GM18907 (cell line): ENCODE measurements around the gene STX18.
"Not testable (repeated sequence)": the region's sequence is repeated elsewhere in the genome, so short reads cannot be mapped to it uniquely, and the experiment has no call there.

Experiments
- ATAC-seq: cut with Tn5 transposase; IDR thresholded peaks from one replicate; pipeline ENCODE4 v1.9.1; 2021; ENCODE audit warnings: mild to moderate bottlenecking, moderate library complexity; ENCODE audit not compliant: unreplicated experiment

The STX18 gene

DNA sequence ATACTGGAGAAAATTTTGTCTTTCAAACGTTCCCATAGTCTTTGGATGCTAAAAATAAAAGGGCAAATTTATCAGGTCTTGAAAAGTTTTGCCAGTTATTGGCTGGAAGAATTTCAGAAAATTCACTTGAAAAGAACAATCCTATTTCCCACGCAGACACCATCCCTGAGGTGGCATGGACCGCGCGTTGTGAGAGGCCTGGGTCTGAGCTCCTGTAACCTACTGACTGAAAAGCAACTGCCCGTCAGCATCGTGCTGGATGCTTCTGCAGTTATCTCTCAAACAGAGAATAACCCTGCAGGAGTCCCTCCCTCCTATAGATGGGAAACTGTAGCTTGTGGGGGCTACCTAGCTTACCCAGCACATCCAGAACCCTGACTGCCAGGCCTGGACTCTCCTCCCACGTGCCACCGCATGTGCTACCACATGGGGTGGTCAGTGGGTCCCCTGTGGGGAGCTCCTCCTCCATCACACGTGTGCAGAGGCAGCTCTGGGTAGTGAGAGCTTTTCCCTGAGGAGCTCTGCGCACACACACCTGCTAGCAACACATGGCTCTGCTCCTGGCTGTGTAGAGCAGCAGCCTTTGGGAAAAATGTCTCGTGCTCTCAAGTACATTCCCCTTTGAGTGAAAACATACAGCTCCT, 118.9 kb downstream of the STX18 start:
- ATAC-seq, result no peak

- ATAC-seq, result not testable (repeated sequence)
Measured at GRCh38 chr4:4422117-4422516, 119.7 kb downstream of the STX18 start.

DNA sequence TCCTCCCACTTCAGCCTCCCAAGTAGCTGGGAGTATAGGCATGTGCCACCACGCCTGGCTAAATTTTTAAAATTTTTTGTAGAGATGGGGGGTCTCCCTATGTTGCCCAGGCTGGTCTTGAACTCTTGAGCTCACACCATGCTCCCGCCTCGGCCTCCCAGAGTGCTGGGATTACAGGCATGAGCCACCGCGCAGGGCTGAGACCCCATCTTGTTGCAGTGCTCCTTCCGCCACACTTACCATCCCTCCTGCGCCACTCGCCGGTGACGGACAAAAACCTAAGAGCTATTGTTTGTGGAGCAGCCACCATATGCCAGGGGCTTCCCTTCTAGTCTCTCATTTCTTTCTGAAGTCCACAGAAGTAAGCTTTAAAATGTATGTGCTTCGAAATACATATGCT, 120.5 kb downstream of the STX18 start:
- ATAC-seq, result no peak

GRCh38 chr4:4420421-4420820, 121.4 kb downstream of the STX18 start:
- ATAC-seq, result no peak

DNA sequence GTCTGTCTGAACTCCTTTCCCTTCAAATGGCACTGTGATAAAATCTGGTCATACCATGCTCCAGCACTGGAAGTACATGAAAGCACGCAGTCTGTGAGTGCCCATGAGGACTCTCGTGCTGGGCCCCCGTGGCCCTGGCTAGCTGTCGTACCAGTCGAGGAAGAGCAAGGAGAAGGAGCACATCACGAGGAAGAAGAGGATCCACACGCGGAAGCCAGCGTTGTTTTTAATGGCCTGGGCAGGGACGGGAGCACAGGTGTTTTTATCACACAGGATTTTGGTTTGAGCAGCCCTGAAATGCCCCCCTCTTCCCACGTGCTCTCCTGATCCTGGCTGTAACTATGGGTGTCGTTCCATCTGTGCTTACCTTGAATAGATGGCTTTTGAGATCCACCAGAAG, 122.0 kb downstream of the STX18 start:
- no peak for ATAC-seq

GRCh38 chr4:4418676-4419390, 123.0 kb downstream of the STX18 start:
- ATAC-seq, result no peak

DNA sequence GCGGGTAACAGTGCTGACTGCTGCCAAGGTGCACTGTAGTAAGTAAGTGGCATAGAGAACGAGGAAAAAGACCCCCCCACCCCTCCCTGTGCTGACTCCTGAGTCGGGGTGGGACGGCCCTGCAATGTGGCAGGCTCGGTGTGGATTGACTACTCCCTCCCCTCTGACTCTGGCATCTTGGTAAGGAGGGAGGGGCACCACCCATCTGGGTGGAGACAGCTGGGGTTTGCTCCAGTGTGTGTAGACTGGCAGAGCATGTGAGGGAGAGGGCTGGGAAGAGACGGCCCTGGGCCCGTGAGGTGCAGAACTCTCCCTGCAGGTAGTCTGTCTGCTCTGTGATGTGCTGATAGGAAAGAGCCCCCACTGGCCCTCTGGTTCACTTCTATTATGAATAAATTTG, 124.0 kb downstream of the STX18 start:
- ATAC-seq, result no peak

- no peak for ATAC-seq
Measured at GRCh38 chr4:4416981-4417380, 124.9 kb downstream of the STX18 start.

DNA sequence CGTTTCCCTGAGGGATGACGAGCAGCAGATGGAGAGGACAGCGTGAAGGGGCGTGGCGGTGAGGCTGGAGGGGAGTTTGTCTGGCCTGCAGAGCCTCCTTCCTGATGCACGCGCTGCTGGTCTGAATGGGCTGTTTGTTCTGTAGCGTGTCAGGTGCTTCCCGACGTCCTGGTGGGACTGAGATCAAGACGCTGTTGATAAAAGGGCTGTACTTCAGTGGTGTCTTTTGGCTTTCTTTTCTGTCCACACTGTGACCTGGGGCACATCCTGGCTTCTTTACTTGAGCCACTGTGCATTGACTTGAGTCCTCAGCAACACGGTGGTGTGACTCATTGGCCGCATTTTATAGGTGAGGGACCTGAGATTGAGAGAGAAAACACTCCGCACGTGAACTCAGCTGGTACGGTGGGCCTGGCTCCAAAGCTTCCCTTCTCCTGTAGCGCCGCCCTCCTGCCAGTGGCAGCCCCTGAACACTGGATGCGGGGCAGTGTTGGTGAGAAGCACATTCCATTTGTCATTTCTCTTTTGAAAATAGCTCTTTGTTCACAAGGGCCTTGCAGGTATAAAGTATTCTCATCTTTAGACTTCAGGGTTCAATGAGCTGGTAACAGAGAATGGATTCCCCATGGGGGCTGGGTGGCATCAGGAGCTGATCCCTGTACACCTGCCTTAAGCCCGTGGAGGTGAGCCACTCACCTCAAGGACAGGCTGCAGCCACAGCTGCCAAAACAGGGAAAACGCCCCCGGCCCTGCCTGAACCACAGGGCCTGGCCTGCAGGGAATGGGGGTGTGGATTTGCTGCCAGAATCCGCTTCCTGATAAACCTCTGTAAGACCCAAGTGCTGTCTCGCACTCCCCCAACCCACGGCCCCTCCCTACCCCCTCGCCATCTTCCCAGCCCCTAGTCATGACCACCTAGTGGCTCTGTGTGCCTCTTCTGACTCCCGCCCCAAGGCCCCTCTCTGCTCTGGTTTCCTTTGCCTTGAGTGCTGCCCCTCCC, 125.7 kb downstream of the STX18 start:
- ATAC-seq, result no peak

- ATAC-seq, result no peak
Measured at GRCh38 chr4:4415107-4415805, 126.6 kb downstream of the STX18 start.

DNA sequence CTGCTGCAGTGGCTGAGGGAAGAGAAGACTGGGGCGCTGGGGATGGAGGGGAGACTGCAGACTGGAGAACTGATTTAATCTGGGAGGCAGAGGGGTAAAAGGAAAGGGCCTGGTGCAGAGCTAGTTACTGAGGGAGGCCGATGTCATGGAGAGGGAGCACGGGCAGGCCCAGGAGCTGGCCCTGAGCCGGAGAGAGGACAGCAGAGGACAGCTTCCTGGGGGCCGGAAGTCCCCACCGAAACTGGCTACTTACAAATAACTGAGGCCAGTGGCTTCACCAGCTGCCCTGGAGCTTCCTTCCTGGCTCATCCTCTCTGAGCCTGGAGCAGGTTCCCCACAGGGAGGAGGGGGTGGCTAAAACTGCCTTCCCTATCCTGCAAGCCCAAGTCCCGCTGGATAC, 128.0 kb downstream of the STX18 start:
- ATAC-seq, result no peak

- ATAC-seq, result no peak
Measured at GRCh38 chr4:4413373-4413725, 128.5 kb downstream of the STX18 start.

- no peak for ATAC-seq
Measured at GRCh38 chr4:4412641-4413372, 129.0 kb downstream of the STX18 start.

GRCh38 chr4:4411906-4412305, 129.9 kb downstream of the STX18 start:
- no peak for ATAC-seq

DNA sequence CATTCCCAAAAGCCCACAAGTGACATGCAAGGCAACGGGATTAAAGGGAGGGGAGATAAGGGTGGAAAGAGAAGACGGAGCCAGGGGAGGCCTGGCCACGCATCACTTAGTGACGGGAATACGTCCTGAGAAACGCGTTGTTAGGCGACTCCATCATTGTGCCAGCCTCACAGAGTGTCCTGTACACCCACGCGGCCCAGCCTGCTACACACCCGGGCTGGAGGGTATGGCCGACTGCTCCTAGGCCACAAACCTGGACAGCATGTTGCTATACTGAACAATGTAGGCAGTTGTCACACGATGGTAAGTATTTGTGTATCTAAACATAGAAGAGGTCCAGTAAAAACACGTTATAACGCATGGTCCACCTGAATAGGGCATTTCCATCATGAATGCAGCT, 131.6 kb downstream of the STX18 start:
- no peak for ATAC-seq

DNA sequence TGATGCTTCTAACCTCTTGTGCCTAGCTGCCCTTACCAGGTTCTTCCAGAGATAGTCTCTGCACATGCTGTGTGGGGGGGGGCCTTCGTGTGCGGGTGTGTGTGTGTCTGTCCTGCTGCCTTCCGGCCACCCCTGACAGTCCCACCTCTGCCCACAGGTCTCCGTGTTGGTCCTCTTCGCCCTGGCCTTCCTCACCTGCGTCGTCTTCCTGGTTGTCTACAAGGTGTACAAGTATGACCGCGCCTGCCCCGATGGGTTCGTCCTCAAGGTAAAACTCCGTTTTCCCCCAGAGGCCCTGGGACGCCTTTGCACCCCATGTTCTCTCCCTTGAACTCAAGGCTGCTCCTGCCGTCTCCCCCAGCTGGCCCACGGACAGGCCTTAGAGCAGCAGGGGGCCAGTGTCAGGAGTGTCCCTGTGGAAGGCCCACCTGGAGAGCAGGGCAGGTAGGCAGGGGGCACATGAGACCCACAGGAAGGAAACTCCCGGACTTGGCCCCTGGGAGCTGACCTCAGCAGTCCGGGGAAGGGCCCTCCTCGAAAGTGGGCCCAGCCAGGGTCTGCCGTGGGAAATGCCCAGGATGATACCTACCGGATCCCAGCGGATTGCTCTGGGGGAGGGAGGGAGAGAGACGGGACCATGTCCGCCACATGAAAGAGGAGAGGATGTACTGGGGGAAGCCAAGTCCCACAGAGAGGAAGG, 132.3 kb downstream of the STX18 start:
- ATAC-seq, result no peak

- ATAC-seq, result no peak
Measured at GRCh38 chr4:4408576-4409335, 133.1 kb downstream of the STX18 start.

DNA sequence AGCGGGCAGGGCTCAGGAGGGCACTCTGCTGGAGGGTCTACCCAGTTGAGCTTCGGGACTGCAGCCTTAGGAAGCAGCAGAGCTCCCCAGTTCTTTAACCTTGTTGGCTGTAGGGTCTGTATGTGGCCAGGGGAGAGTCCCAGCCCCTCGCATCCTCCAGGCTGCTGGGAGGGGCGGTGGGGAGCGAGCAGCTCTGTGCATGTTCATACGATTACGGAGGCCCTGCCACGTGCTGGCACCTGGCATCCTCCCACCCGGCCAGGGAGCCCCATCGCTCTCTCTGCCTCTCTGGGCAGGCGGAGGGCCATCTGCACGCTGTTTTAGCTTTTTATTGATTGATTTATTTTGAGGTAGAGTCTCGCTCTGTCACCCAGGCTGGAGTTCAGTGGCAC, 133.7 kb downstream of the STX18 start:
- no peak for ATAC-seq
